Liver (tissue), 9 donors: ENCODE measurements around the gene CDH13. TPM values are rescaled to one million over a fixed set of nuclear protein-coding genes. Genes with fewer than 3 reads are reported as not detected.

Experiments
- DNase-seq: peaks from one replicate; pipeline ENCODE4 v3.0.0-alpha.2; 2017; ENCODE audit warnings: low spot score
- H3K27ac ChIP-seq, 2 donors: one replicate each; pipeline ENCODE4 v1.7.0; 2013; ENCODE audit warnings: inconsistent platforms in 2 of 2, low read length in 2 of 2, control low read depth in 1 of 2, low read depth in 1 of 2, mild to moderate bottlenecking in 1 of 2
- H3K27me3 ChIP-seq, 4 donors: one replicate each; pipeline versions ENCODE4 v1.6.1 to v1.7.0; 2013; ENCODE audit warnings: low read length in 3 of 4, inconsistent platforms in 1 of 4, mild to moderate bottlenecking in 1 of 4, moderate library complexity in 1 of 4; ENCODE audit not compliant: control insufficient read depth in 4 of 4, insufficient read depth in 4 of 4
- H3K36me3 ChIP-seq, 4 donors: one replicate each; pipeline versions ENCODE4 v1.6.1 to v1.7.0; 2013; ENCODE audit warnings: low read length in 3 of 4, mild to moderate bottlenecking in 3 of 4, low read depth in 1 of 4, moderate library complexity in 1 of 4; ENCODE audit not compliant: control insufficient read depth in 4 of 4, insufficient read depth in 3 of 4
- H3K4me1 ChIP-seq, 4 donors: one replicate each; pipeline versions ENCODE4 v1.6.1 to v1.7.0; 2013; ENCODE audit warnings: low read length in 3 of 4, mild to moderate bottlenecking in 3 of 4, moderate library complexity in 1 of 4; ENCODE audit not compliant: control insufficient read depth in 4 of 4, insufficient read depth in 4 of 4
- H3K4me3 ChIP-seq, 3 donors: one replicate each; pipeline versions ENCODE4 v1.6.1 to v1.7.0; 2013; ENCODE audit warnings: low read length in 3 of 3, control low read depth in 1 of 3, low read depth in 1 of 3, mild to moderate bottlenecking in 1 of 3
- H3K9ac ChIP-seq, 2 donors: one replicate each; pipeline ENCODE4 v1.7.0; 2013; ENCODE audit warnings: low read length in 2 of 2, mild to moderate bottlenecking in 2 of 2, moderate library complexity in 2 of 2, control low read depth in 1 of 2, low read depth in 1 of 2
- H3K9me3 ChIP-seq, 4 donors: one replicate each; pipeline versions ENCODE4 v1.6.1 to v1.7.0; 2013; ENCODE audit warnings: low read length in 3 of 4; ENCODE audit not compliant: control insufficient read depth in 4 of 4
- ATF3 ChIP-seq: IDR thresholded peaks from 2 replicates; pipeline ENCODE4 v1.6.1; 2016; ENCODE audit warnings: antibody characterized with exemption
- CTCF ChIP-seq: fragments of 150-350 bp; IDR thresholded peaks from 2 replicates; pipeline ENCODE4 v1.5.1; 2017; ENCODE audit warnings: improper control_type of control experiment, low read depth, low read length; ENCODE audit not compliant: missing input control
- EGR1 ChIP-seq, 2 donors: IDR thresholded peaks; 2 replicates each; pipeline ENCODE4 v1.6.1; 2016 to 2018; ENCODE audit warnings: antibody characterized with exemption in 2 of 2, low read depth in 2 of 2
- FOXA1 ChIP-seq: IDR thresholded peaks from 2 replicates; pipeline ENCODE4 v1.6.1; 2016; ENCODE audit warnings: antibody characterized with exemption
- FOXA2 ChIP-seq: IDR thresholded peaks from 2 replicates; pipeline ENCODE4 v1.6.1; 2016; ENCODE audit warnings: antibody characterized with exemption
- GABPA ChIP-seq, 2 donors: IDR thresholded peaks in 1 of 2; conservative IDR thresholded peaks in 1 of 2; 2 replicates each; pipeline ENCODE4 v1.6.1; 2016; ENCODE audit warnings: antibody characterized with exemption in 2 of 2, mild to moderate bottlenecking in 1 of 2, moderate library complexity in 1 of 2
- HNF4A ChIP-seq, 2 donors: conservative IDR thresholded peaks; 2 replicates each; pipeline ENCODE4 v1.6.1; 2016; ENCODE audit warnings: antibody characterized with exemption in 2 of 2, mild to moderate bottlenecking in 2 of 2
- HNF4G ChIP-seq: IDR thresholded peaks from 2 replicates; pipeline ENCODE4 v1.6.1; 2016; ENCODE audit warnings: antibody characterized with exemption
- JUND ChIP-seq, 2 donors: IDR thresholded peaks; 2 replicates each; pipeline ENCODE4 v1.6.1; 2016; ENCODE audit warnings: antibody characterized with exemption in 2 of 2
- MAX ChIP-seq: IDR thresholded peaks from 2 replicates; pipeline ENCODE4 v1.6.1; 2016; ENCODE audit warnings: antibody characterized with exemption
- NR2F2 ChIP-seq: IDR thresholded peaks from 2 replicates; pipeline ENCODE4 v1.6.1; 2016; ENCODE audit warnings: antibody characterized with exemption
- RAD21 ChIP-seq, 2 donors: IDR thresholded peaks; 2 replicates each; pipeline ENCODE4 v1.6.1; 2016; ENCODE audit warnings: antibody characterized with exemption in 2 of 2, mild to moderate bottlenecking in 2 of 2
- REST ChIP-seq: IDR thresholded peaks from 2 replicates; pipeline ENCODE4 v1.6.1; 2016; ENCODE audit warnings: antibody characterized with exemption, mild to moderate bottlenecking
- RXRA ChIP-seq, 2 donors: IDR thresholded peaks; 2 replicates each; pipeline ENCODE4 v1.6.1; 2017 to 2018; ENCODE audit warnings: antibody characterized with exemption in 2 of 2, mild to moderate bottlenecking in 1 of 2
- SP1 ChIP-seq: IDR thresholded peaks from 2 replicates; pipeline ENCODE4 v1.6.1; 2018; ENCODE audit warnings: antibody characterized with exemption, mild to moderate bottlenecking
- TAF1 ChIP-seq: conservative IDR thresholded peaks from 2 replicates; pipeline ENCODE4 v1.6.1; 2016; ENCODE audit warnings: antibody characterized with exemption, mild to moderate bottlenecking
- YY1 ChIP-seq: IDR thresholded peaks from 2 replicates; pipeline ENCODE4 v1.6.1; 2016; ENCODE audit warnings: antibody characterized with exemption, mild to moderate bottlenecking
- ZBTB33 ChIP-seq: IDR thresholded peaks from 2 replicates; pipeline ENCODE4 v1.6.1; 2016; ENCODE audit warnings: antibody characterized with exemption
- WGBS: extraction: QIAGEN DNeasy Blood & Tissue Kit; methylation state at CpG from one replicate; pipeline ENCODE4 v1.1.7; 2013; 5-methylcytosine and 5-hydroxymethylcytosine counted together
- polyA plus RNA-seq, 2 donors: library from polyadenylated mRNA; stranded (reverse) in 1 of 2; unstranded in 1 of 2; fragments of 200-250 nt in 1 of 2; fragments of >200 nt in 1 of 2; fragmentation: Nextera tagmentation in 1 of 2; extraction: Ambion mirVana in 1 of 2; gene quantifications; one replicate each; pipeline versions ENCODE4 v1.2.1 to v1.2.3, GENCODE V29; 2013 to 2015
- total RNA-seq, 2 donors: library from RNA; depleted of rRNA; stranded (reverse); fragments of >200 nt; gene quantifications; one replicate each; pipeline ENCODE4 v1.2.3, GENCODE V29; 2014
- donor health status: healthy.
- donor health status: healthy.
- donor health status: healthy.
- donor health status: healthy.
- donor health status: healthy.

Gene CDH13
- total and polyA plus RNA-seq, 4 donors: 0.21 to 1.5 (median 0.58) TPM

GRCh38 chr16:83669456-83669855 is 1042.7 kb downstream of the CDH13 start:
- H3K4me1 ChIP-seq: no peaks in the 10 kb centered on the region
- 70% methylated on average over 5 of the region's 5 CpGs for WGBS
- no peaks in the 10 kb centered on the region for H3K36me3 ChIP-seq
- peaks cover 0 to 4% (median 0%) of the 10 kb centered on the region in 4 donors for H3K9me3 ChIP-seq
- no peak overlapping the region for H3K9ac ChIP-seq
- TF ChIP-seq MAX: no peak
- no peak for TF ChIP-seq ATF3
- TF ChIP-seq JUND (IDR thresholded peaks at IDR 0.05): no peak
- no peak for TF ChIP-seq ZBTB33
- TF ChIP-seq HNF4A (conservative IDR thresholded peaks at IDR 0.05): no peak
- no peak for TF ChIP-seq REST
- no peak for TF ChIP-seq FOXA2
- no peak for TF ChIP-seq HNF4G
- no peak for TF ChIP-seq EGR1 (IDR thresholded peaks at IDR 0.05; ENCODE audit: low read depth in 2 of 2)
- TF ChIP-seq FOXA1: no peak
- TF ChIP-seq RAD21 (IDR thresholded peaks at IDR 0.05): no peak
- TF ChIP-seq YY1: no peak
- no peak for TF ChIP-seq TAF1
- TF ChIP-seq RXRA (IDR thresholded peaks at IDR 0.05): no peak
- no peak for TF ChIP-seq GABPA (IDR thresholded peaks at IDR 0.05 in 1 of 2, conservative IDR thresholded peaks at IDR 0.05 in 1 of 2)
- TF ChIP-seq NR2F2: no peak
- no peak for DNase-seq
- no peak overlapping the region for H3K4me3 ChIP-seq
- no peak overlapping the region for H3K27ac ChIP-seq
- H3K27me3 ChIP-seq: no peaks in the 10 kb centered on the region

- Histone ChIP-seq H3K27me3 (no peaks in the 10 kb centered on the region), H3K9me3 (peaks cover 0 to 2% (median 0%) of the 10 kb centered on the region in 4 donors), H3K4me3 (no peak overlapping the region), H3K9ac (no peak overlapping the region), H3K4me1 (no peaks in the 10 kb centered on the region), H3K36me3 (no peaks in the 10 kb centered on the region), H3K27ac (no peak overlapping the region)
- TF ChIP-seq CTCF (no peak), GABPA (IDR thresholded peaks at IDR 0.05 in 1 of 2, conservative IDR thresholded peaks at IDR 0.05 in 1 of 2) (no peak), MAX (no peak), SP1 (no peak), NR2F2 (no peak), FOXA2 (no peak), TAF1 (no peak), JUND (IDR thresholded peaks at IDR 0.05) (no peak)
- no peak for DNase-seq
- 17% methylated on average over 5 of the region's 5 CpGs for WGBS
Measured at GRCh38 chr16:83674931-83675535, 1048.3 kb downstream of the CDH13 start.
